Amygdala (tissue), 56 donors: ENCODE results near the gene ARAP3.

Source experiments
- DNase-seq, 56 donors: peaks; one replicate each; lab custom pipeline; 2025; lab: John Stamatoyannopoulos, UW

Gene ARAP3

DNA sequence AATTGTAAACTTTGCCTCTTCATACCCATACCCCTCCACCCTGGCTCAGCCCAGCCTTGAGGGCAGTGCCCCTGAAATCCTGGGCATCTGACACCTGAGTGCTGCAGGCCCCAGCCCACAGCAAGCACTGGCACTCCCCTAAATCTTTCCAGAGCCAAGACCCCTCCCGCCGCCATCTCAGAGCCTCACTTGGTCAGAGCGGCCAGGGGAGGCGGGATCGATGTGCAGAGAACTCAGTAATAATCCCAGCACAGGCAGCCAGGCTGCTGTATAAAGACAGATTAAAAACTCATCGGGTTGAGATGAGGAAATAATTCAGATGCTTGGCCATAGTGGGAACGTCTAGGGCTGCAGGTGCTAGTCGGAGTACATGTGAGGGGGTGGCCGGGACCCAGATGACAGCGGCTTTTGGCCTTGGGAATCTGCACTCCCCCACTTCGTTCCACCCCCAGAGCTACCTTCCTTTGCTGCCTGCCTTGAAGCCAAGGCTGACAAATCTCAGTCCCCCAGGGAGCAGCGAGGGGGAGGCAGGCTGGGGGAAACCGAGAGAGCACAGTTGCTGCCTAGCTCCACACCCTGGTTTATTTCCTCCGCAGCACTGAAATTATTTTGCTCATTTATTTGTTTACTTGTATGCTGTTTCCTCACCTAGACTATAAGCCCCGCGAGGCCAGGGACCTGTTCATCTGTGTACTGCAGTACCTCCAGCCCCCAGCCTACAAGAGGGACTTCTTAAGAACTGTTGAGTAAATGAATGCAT is 19.5 kb upstream of the ARAP3 start:
- peak in 1 of 56 donors; percentile 27 for DNase-seq

DNA sequence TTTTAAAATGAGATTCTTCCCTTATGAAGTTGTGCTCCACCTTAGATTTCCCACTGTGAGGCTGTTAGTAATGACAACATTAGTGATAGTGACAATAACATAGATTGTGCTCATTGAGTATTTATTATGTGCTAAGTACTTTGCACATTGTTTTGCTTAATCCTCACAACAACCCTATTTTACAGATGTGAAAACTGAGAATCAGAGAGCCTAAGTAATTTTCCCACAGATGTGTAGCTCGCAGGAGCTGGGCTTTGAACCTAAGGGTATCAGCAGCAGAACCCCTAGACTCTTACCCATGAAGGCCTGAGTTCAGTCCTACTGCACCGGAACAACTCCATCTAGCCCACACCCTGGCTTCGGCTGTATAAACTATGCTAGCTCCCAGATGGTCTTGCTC is 15.6 kb upstream of the ARAP3 start:
- DNase-seq: no peak

DNA sequence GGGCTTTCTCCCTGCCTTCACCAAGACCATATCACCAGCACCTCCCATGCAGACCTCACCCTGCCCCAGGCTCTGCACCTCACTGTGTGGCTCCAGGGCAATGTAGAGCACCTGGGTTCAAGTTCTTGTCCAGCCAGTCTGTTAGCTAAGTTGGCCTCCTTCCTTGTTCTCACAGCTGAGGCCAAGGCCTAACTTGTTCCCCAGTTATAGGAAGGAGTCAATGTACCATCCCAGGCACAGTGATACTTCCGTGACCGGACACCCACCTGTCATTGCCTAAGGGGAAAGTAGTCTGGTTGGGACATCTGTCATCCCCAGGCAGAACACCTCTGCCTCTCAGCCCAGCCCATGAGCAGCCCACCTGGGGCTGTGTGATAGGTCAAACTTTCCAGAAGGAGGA is 14.4 kb upstream of the ARAP3 start:
- DNase-seq: no peak

DNA sequence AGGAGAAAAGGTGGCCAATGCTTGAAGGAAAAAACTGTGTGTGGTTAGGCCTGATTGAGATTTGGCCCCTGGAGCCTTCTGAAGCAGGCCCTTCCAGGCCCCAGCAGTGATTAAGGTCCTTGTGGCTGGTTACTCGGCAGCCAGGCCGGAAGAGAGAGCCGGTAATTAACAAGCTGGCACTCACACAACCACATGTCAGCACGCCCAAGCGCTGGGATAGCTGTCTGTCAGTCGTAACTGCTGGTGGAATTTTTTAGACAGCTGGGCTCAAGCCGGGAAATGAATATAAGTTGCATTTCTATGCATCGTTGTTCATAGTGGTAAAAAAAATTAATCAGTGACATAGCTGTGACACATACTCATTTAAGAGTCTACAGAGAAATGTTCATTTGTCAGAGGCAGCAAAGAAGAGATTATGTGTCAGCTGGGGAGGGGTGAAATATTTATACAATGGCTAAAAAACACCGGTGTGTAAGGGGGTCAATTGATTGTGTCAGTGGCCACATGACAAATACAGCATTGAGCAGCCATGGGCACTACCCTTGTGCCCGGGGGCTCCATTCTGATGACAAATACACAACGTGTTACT is 13.7 kb upstream of the ARAP3 start:
- DNase-seq: peak in 11 of 56 donors; percentile 7 to 32 (median 21)

DNA sequence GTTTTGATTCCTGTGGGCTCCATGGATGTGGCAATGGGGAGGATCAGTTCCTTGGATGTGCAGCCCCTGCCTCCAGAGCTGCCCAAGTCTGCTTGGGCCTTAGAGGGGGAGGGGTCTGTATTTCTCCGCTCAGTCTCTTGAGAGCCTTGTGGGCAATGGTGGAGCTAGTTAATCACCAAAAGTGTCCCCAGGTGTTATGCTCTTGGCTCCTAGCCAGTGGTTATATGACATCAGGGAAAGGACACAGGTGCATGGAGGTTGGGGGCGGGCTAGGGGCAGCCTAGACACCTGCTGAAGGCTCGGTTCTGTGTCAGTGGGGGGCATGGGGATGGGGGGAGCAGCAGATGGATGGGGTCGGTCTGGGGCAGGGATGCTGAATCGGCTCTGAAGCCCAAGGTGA is 12.4 kb upstream of the ARAP3 start:
- no peak for DNase-seq

DNA sequence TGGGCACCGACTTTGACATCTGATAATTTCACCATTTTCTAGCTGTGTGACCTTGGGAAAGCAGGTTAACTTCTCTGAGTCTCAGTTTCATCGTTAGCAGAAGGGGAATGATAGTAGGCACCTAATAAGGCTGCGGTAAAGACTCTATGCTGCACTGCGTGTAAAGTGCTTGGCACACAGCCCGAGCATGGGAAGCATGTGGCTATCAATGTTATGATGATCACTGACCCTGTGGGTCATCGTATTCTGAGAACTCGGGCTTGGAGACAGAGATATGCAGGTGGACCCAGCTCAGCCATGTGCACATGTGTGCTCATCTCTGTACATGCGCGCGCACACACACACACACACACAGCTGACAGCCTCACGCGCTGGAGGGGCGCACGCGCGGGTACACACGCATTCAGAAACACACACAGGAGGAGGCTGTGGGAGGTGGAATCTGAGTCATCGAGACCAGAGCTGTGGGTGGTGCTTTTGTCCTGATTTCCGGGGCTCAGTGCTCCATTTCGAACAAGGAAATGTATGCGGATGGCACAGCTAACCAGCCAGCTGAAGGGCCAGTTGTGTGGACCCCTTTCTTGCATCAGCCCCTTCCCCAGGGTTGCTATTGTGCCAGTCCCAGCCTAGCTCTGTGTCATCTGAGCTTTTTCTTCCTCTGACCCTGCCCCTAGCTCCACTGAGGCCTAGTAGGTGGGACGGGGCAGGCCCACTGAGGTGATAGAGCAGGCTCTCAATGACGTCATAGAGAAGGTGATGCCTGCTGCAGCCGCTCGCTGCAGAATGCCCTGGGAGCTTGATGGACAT is 11.1 kb upstream of the ARAP3 start:
- DNase-seq: peak in 35 of 56 donors; percentile 12 to 81 (median 51)

DNA sequence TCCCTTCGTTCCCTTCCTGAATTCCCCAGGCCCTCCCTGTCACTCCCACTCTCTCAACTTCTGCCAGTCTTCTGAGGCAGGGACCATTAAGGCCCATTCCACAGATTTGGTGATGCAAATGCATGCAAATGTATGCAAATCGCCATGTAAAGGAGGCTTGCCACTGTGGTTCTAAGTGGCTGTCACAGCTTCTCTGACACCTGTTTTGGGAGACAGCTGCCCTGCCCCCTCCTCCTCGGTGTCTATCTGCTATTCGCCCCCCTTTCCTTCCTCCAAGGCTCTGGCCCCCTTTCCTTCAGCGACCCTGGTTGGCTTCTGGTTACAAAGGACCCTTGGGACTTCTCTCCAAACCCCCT is 10.5 kb upstream of the ARAP3 start:
- peak in 1 of 56 donors; percentile 43 for DNase-seq

DNA sequence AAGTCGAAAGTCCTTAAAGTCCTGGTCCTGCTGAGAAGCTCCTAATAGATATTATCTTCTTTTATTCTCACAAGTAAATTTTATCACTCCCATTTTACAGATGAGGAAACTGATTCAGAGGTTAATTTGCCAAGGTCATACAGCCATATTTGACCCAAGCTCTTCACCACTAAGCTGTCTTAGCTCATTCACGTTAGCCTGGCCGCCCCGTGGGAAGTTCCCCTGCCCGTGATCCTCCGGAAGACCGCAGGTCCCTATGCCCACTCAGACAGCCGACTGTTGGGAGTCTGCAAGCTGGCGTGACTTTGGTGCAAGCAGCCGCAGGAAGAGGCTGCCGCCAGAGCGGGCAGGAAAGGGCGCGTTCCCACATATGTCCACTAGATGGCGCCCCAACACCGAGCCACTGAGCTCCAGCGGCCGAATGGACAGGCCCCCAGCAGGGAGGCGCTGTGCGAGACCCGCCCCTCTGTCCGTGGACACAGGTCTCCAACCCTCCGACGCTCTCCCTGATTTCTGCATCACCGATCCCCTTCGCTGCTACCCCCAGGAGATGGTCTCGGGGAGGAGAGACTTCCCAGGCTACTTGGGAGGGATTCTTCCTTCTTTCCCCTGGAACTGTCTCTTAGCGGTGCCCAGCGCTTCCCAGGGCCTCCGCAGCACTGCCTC is 10.0 kb upstream of the ARAP3 start:
- peak in 53 of 56 donors; percentile 33 to 92 (median 73) for DNase-seq

DNA sequence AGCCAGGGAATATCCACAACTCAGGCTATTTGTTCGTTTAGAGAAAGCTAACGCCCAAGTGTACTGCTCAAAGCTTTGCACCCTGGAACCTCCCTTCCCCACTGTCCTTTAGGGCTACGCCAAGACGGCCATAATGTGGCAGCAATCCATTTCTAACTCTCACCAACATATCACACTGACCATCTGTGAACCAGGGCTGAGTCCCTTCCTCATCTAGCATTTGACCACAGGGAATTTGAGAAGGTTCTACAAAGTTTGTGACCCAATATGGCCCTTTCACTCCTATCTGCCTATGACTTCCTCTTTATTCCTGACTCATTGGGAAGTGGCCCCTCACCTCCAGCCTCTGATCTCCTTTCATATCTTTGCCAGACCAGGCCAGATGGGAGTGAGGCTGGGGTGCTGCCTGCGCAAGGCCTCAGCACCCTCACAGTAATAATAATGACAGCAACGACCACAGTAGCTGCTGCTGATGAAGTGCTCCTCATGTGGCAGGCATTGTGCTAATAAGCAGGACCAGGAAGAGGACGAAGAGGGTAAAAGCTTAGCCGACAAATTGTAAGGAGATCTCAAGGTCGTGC is 9.3 kb upstream of the ARAP3 start:
- no peak for DNase-seq

DNA sequence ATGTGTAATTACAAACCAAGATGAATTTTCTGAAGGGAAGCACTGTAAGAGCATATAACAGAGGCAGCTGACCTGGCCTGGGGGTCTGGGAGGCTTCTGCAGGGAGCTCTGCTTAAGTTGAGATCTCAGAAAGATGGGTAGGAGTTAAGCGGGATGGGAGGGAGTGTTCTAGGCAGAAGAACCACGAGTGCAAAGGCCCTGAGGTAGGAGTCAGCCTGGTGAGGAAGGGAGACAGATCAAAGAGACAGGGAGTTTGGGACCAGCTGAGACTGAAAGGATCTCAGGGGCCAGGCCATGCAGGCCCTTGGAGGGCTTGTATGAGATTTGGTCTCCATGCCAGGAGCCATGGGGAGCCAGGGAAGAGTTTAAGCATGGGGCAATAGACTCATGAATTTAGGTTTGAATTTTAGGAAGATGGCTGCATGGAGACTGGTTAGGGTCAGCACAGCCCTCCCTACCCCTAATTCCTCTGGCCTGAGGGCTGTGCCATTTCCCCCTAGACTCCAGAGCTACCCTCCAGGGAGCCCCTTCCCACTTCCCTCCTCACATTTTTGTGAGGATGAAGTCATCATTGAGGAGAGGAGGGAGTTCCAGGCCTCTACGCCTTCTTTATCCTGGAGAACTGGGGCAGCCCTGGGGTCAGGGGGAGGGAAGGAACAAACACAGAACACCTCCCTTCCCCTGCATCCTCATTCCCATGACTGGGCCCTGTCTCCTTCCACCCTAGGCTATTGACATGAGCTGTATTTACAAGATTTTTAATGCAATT is 4.8 kb upstream of the ARAP3 start:
- no peak for DNase-seq

DNA sequence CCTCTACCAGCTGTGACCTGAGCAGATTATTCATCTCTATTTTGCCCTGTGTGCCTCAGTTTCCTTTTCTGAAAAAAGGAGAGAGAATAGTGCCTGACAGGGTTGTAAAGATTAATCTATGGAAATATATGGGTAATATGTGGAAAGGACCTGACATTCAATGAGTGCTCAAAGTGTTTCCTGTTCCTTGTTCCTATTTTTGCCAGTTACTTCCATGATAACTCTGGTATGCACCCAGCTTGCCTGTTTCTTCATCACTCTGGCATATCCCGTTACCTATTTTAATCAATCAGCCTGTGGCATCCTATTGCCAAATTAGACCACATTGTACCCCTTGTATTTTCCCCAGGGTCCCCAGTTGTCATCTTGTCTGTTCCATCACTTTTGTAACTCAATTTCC is 3.6 kb upstream of the ARAP3 start:
- no peak for DNase-seq

DNA sequence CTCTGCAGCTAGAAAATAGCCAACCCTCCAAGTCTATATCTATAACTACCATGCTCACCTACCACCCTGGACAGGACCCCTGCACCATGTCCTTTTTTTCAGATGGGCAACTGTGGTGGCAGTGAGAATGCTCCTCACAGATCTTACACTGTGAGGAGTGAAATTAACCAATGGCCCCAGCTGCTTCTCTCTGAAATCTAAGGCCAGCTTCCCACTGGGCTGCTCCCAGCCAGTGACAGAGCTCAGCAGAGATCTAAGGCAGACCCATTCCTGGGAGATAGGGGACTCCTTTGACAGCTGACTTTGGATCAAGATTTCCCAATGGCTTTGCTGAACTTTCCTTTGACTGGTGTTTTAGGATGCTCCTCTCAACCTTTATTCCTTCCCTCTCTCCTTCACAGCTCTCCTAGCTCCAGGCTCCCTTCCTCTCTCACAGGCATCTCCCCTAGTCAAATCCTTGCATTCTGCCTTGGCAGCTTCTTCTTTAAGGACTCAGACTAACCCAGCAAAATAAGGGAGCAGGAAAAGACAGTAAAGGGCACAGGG is 1.6 kb upstream of the ARAP3 start:
- no peak for DNase-seq

DNA sequence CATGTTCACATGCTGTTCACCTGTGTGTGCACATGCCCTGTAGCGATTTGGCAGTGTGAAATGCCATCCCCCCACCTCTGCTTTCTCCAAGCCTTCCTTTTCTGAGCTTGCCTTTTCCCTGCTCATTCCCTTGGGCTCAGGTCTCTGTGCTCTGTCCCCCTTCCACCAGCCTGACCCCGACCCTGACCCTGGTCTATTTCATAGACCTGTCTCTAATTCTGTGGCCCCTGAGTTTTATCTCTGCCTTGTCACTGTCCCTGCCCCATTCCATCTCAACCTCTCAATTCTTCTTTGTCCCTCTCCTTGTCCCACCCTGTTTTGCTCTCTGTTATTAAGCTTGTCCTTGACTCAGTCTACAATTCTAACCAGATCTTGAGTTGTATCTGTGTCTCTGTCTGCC is 735 bp downstream of the ARAP3 start:
- no peak for DNase-seq

DNA sequence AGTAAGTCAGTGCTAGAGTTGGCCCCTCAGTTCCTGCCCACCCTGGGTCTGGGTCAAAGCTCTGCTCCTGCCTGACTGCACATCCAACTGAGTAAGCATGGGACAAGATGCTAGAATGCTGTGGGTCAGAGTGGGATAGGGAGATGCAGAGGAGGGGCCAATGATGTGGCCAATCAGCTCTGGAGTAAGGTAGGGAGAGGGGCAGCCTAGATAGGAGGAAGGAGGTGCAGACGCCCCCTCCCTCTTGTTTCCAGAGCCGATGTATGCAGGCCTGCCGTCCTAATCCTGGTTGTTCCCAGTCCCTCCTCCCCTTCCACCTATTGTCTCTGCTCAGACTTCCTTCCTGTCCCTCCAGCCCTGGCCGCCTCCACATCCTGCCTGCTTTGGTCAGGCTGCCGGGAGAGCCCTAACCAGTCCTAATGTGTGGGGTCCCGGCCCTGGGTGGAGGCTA is 1.3 kb downstream of the ARAP3 start:
- DNase-seq: no peak

DNA sequence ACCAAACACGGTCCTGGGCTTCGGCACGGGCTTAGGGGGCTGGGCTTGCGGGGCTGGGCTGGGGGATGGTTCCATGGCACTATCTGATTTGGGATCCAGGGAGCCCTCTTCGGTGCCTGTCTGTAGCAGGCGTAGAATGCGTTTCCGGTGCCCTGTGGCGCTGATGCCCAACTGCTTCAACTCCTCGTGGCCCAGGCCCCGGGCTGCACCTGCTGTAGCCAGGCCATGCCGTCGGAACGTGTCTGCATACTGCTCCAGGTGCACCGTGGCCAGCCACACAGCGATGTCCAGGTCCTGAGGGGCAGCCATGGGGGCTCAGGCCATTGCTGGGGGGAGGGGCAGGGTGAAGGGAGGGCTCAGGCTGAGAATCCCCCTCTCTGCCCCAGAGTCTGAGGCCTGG is 1.9 kb downstream of the ARAP3 start:
- DNase-seq: no peak

DNA sequence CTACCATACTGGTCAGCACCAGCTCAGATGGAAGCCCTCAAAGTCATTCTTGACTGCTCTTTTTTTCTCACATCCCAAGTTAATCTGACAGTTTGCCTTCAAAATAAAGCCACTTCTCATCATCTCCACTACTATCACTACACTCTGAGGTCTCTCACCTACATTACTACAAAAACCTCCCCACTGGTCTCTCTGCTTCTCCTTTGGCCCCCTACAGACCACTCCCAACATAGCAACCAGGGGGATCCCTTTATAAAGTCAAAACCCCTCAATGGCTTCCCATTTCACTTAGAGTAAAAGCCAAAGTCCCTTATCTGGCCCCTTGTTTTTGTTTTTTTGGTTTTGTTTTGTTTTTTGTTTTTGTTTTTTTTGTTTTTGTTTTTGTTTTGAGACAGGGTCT is 4.6 kb downstream of the ARAP3 start:
- DNase-seq: no peak

DNA sequence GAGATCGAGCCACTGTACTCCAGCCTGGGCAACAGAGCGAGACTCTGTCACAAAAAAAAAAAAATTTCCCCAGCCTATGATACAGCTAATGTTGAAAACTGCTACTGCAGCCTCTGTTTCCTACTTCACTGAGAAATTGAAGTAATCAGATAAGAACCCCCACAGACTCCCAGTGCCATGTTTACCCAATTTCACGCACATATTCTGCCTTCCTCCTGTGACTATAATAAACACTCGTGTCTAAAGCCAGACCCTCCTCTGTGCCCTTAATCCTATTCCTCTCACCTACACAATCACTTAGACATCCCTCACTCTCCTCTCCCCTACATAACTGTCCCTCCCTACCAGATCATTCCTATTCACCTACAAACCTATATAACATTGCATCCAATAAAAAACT is 6.4 kb downstream of the ARAP3 start:
- no peak for DNase-seq

DNA sequence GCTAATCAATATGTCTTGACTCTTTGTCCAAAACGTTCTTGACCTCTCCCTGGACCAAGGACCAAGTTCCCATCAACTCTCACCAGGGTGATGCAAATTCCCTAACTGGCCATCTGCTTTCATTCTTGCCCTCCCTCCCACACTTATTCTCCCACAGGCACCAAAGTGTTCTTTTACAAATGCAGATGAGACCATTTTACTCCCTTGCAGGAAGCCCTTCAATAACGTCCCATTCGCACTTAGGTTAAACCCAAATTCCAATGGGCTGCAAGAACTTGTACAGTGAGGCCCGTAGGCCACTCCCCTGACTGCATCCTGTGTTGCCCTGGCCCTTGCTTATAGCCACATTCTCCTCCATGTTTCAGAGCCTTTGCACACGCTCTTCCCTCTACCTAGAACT is 7.3 kb downstream of the ARAP3 start:
- no peak for DNase-seq
